Esophagus muscularis mucosa (tissue), 3 donors: ENCODE results near the gene CLEC19A.

Experiments
- CTCF ChIP-seq, 3 experiments: fragments of 200-600 bp in 2 of 3; fragments of 450-650 bp in 1 of 3; sonication (generic) in 2 of 3; IDR thresholded peaks; one replicate each; pipeline ENCODE4 v1.5.1; 2017 to 2019; ENCODE audit warnings: antibody characterized with exemption in 3 of 3, mild to moderate bottlenecking in 2 of 3, moderate library complexity in 1 of 3
- POLR2A ChIP-seq: fragments of 450-650 bp; IDR thresholded peaks from one replicate; pipeline ENCODE4 v1.6.1; 2017; ENCODE audit warnings: antibody characterized with exemption, moderate library complexity, mild to moderate bottlenecking, low read depth

GRCh38 chr16:19344224-19344801, 58.8 kb downstream of the CLEC19A start:
- TF ChIP-seq POLR2A (no peak), CTCF (IDR thresholded peaks at IDR 0.05) (no peak)
